ENCODE results near the gene PANX3.

Gene PANX3

GRCh38 chr11:124611064-124611463, at the start of gene PANX3:
TSS of gene PANX3 (plus strand) at chr11:124611428. CDS start at chr11:124611557, 129 bp downstream.
- no peak for ATAC-seq
- peaks cover 9% of the 10 kb centered on the region for H3K27me3 Mint-ChIP-seq
- H3K27ac Mint-ChIP-seq, result no peak within 1 kb of the TSS

GRCh38 chr11:124569697-124570096, 41.5 kb upstream of the PANX3 start, which contains the start of gene OR8A1:
TSS of gene OR8A1 (plus strand) at chr11:124569997. CDS start at chr11:124570120, 123 bp downstream.
- no peak for ATAC-seq
- no peak within 1 kb of the TSS for H3K27ac Mint-ChIP-seq
- H3K36me3 Mint-ChIP-seq, result no peaks in the 10 kb centered on the region
- peaks cover 34% of the 10 kb centered on the region for H3K27me3 Mint-ChIP-seq
- H3K4me3 Mint-ChIP-seq, result no peak within 1 kb of the TSS
- H3K9me3 Mint-ChIP-seq, result no peaks in the 10 kb centered on the region
- H3K4me1 Mint-ChIP-seq, result peaks cover 11% of the 10 kb centered on the region

More at GRCh38 chr11:124611064-124611463, at the start of gene PANX3:
- Mint-ChIP-seq H3K36me3 (no peaks in the 10 kb centered on the region), H3K9me3 (no peaks in the 10 kb centered on the region), H3K4me1 (peaks cover 4% of the 10 kb centered on the region), H3K4me3 (no peak within 1 kb of the TSS)

DNA sequence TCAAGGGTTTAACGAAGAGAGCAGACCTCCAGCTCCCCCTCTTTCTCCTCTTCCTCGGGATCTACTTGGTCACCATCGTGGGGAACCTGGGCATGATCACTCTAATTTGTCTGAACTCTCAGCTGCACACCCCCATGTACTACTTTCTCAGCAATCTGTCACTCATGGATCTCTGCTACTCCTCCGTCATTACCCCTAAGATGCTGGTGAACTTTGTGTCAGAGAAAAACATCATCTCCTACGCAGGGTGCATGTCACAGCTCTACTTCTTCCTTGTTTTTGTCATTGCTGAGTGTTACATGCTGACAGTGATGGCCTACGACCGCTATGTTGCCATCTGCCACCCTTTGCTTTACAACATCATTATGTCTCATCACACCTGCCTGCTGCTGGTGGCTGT, 41.1 kb upstream of the PANX3 start:
- ATAC-seq, result no peak
- Mint-ChIP-seq H3K9me3 (no peaks in the 10 kb centered on the region), H3K27ac (no peak overlapping the region), H3K27me3 (peaks cover 29% of the 10 kb centered on the region), H3K4me1 (peaks cover 11% of the 10 kb centered on the region), H3K4me3 (no peak overlapping the region), H3K36me3 (no peaks in the 10 kb centered on the region)

- H3K27me3 Mint-ChIP-seq, result no peaks in the 10 kb centered on the region
- no peak overlapping the region for H3K27ac Mint-ChIP-seq
- H3K4me3 Mint-ChIP-seq, result no peak overlapping the region
- no peak for ATAC-seq
- no peaks in the 10 kb centered on the region for H3K36me3 Mint-ChIP-seq
- H3K4me1 Mint-ChIP-seq, result no peaks in the 10 kb centered on the region
- no peaks in the 10 kb centered on the region for H3K9me3 Mint-ChIP-seq
Measured at GRCh38 chr11:124577716-124578427, 33.4 kb upstream of the PANX3 start.

- no peak overlapping the region for H3K4me3 Mint-ChIP-seq
- H3K27me3 Mint-ChIP-seq, result no peaks in the 10 kb centered on the region
- no peaks in the 10 kb centered on the region for H3K4me1 Mint-ChIP-seq
- H3K9me3 Mint-ChIP-seq, result no peaks in the 10 kb centered on the region
- no peaks in the 10 kb centered on the region for H3K36me3 Mint-ChIP-seq
- no peak overlapping the region for H3K27ac Mint-ChIP-seq
- ATAC-seq, result no peak
Measured at GRCh38 chr11:124578761-124579160, 32.5 kb upstream of the PANX3 start.

DNA sequence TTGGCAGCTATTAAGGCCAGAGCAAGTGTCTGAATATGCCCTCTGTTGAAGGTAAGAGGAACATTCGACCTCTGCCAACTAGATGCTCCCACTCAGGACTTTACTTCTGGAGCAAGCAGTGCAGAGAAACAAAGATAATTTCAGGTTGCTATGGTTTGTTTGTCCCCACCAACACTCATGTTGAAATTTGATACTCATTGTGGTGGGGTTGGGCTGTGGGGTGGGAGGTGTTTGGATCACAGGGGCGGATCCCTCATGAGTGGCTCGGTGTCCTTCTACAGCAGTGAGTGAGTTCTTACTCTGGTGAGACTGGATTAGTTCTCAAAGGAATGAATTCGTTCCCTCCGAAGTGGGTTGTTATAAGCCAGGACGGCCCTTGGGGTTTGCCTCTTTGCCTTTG, 29.4 kb upstream of the PANX3 start:
- Mint-ChIP-seq H3K27me3 (peaks cover 9% of the 10 kb centered on the region), H3K4me1 (no peaks in the 10 kb centered on the region), H3K27ac (no peak overlapping the region), H3K36me3 (no peaks in the 10 kb centered on the region), H3K4me3 (no peak overlapping the region), H3K9me3 (no peaks in the 10 kb centered on the region)
- no peak for ATAC-seq

DNA sequence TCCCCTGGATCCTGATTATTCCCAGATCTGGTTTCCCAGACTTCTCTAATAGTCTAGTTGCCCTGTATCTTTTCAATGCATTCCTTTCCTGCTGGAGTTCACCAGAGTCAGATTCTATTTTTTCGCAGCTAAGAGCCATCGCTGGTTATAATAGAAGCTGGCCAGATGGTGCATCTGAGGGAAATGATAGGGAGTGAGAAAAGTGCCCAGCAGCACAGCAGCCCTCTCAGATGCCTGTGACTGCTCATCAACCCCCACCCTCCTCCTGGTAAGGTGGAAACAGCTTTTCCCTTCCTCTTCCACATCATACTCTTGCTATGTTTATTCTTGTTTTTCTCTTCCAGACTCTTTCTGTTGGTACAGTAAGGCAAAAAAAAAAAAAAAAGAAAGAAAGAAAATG, 28.7 kb upstream of the PANX3 start:
- no peaks in the 10 kb centered on the region for H3K36me3 Mint-ChIP-seq
- no peak for ATAC-seq
- no peaks in the 10 kb centered on the region for H3K4me1 Mint-ChIP-seq
- peaks cover 17% of the 10 kb centered on the region for H3K27me3 Mint-ChIP-seq
- H3K27ac Mint-ChIP-seq, result no peak overlapping the region
- H3K9me3 Mint-ChIP-seq, result no peaks in the 10 kb centered on the region
- H3K4me3 Mint-ChIP-seq, result no peak overlapping the region

DNA sequence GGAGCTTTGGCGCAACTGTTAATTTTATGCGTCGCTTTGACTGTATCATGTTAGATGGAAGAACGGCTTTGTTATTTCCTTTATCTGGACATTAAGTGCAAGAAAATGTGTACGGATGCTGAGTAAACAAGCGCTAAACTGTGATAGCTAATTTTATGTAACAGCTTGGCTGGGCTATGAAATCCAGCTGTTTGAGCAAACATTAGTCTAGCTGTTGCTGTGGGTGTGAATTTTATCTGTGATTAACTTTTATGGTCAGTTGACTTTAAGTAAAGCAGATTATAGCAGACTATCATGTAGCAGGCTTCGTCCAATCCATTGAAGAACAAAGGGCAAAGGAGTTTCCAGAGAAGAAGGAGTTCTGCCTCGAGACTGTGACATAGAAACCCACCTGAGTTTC, 27.4 kb upstream of the PANX3 start:
- Mint-ChIP-seq H3K27me3 (peaks cover 23% of the 10 kb centered on the region), H3K4me3 (no peak overlapping the region), H3K9me3 (no peaks in the 10 kb centered on the region), H3K27ac (no peak overlapping the region), H3K4me1 (no peaks in the 10 kb centered on the region), H3K36me3 (no peaks in the 10 kb centered on the region)
- ATAC-seq, result no peak

DNA sequence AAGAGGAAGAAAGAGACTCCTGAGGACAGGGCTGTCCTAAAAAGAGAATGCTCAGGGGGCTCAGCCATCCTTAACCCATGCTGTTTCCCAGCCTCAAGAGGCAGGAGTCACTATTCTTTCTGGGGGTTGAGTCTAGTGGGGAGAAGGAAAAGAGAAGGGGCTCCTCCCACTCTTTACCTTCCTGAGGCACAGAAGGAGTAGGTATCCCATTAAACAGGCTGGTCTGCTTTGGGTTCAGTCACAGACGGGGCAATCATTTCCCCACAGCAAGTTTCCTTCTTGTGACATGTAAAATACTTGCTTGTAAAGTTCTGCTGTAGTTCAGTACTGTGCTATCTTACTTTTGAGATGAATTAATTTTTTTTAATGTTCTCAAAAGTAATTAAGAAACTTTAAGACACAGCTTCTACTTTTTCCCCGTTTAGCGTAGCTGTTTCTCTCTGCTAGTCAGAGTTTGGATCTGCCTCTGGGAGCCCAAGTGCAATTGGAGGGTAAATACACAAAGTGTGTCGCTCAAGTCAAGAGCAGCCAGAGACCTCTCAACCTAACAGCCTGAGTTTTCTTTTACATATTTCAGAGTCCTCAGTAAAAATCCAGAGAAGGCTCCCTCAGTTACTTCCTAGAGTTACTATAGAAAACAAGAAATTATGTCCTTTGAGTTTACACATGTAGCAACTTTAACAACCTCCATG, 26.4 kb upstream of the PANX3 start:
- no peaks in the 10 kb centered on the region for H3K4me1 Mint-ChIP-seq
- no peak overlapping the region for H3K4me3 Mint-ChIP-seq
- no peak overlapping the region for H3K27ac Mint-ChIP-seq
- peaks cover 23% of the 10 kb centered on the region for H3K27me3 Mint-ChIP-seq
- ATAC-seq, result peak; percentile 16
- no peaks in the 10 kb centered on the region for H3K9me3 Mint-ChIP-seq
- H3K36me3 Mint-ChIP-seq, result no peaks in the 10 kb centered on the region

DNA sequence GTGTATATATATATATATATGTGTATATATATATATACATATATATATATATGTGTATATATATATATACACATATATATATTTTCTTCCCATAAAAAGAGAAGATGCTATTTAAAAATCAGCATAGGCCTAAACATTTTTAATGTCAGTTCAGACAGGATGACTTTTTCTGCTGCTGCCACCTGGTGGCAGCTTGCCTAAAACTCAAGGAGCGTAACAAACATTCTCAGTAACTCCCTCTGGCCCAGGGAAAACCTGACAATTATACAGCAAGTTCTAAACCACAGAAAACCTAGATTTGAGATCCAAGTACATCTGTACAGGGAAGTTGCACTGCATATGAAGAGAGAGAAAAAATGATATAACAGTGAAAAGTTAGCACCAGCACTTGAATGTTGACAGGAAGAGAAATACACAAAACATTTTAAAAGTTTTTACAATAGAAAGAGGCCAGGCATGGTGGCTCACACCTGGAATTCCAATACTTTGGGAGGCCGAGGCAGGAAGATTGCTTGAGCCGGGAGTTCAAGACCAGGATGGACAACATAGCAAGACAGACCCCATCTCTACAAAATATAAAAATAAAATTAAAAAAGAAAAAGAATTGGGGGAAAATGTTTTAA, 24.9 kb upstream of the PANX3 start:
- Mint-ChIP-seq H3K27me3 (peaks cover 23% of the 10 kb centered on the region), H3K36me3 (no peaks in the 10 kb centered on the region), H3K4me3 (no peak overlapping the region), H3K27ac (no peak overlapping the region), H3K4me1 (no peaks in the 10 kb centered on the region), H3K9me3 (no peaks in the 10 kb centered on the region)
- ATAC-seq, result no peak

- H3K27ac Mint-ChIP-seq, result no peak overlapping the region
- no peak overlapping the region for H3K4me3 Mint-ChIP-seq
- H3K4me1 Mint-ChIP-seq, result no peaks in the 10 kb centered on the region
- no peaks in the 10 kb centered on the region for H3K36me3 Mint-ChIP-seq
- no peaks in the 10 kb centered on the region for H3K9me3 Mint-ChIP-seq
- no peak for ATAC-seq
- peaks cover 26% of the 10 kb centered on the region for H3K27me3 Mint-ChIP-seq
Measured at GRCh38 chr11:124591430-124591829, 19.8 kb upstream of the PANX3 start.

DNA sequence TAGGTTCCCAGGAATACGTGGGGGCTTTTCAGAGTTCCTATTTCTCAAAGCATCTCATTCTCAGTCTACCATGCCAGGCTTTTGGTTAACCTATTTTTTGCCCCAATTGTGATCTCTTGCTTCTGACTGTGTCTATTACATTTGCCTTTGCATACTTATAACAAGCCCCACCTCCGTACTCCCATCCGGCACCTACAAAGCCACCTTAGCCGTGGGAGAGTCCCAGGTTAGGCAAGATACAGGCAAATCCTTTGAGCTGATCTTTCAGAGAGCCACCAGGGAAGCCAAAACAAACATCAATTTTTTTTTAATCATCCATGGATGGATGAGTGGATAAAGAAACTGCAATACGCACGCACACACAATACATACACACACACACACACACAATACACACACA, 18.6 kb upstream of the PANX3 start:
- no peak for ATAC-seq
- no peaks in the 10 kb centered on the region for H3K4me1 Mint-ChIP-seq
- H3K36me3 Mint-ChIP-seq, result no peaks in the 10 kb centered on the region
- H3K9me3 Mint-ChIP-seq, result no peaks in the 10 kb centered on the region
- no peak overlapping the region for H3K27ac Mint-ChIP-seq
- H3K27me3 Mint-ChIP-seq, result peaks cover 22% of the 10 kb centered on the region
- H3K4me3 Mint-ChIP-seq, result no peak overlapping the region

DNA sequence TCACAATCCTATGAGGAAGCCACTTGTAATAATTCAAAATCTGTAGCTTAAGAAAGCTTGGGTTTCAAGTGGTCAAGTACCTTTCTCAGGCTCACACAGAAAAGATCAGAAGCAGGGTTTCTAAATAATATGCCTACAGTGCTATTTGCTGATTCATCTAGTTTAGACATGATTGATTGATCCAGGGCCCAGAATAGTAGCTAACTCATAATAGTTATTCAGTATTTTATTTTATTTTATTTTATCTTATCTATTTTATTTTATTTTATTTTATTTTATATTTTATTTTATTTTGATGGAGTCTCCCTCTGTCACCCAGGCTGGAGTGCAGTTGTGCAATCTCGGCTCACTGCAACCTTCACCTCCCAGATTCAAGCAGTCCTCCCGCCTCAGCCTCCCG, 15.9 kb upstream of the PANX3 start:
- Mint-ChIP-seq H3K27ac (no peak overlapping the region), H3K4me1 (no peaks in the 10 kb centered on the region), H3K36me3 (no peaks in the 10 kb centered on the region), H3K9me3 (no peaks in the 10 kb centered on the region), H3K4me3 (no peak overlapping the region), H3K27me3 (peaks cover 24% of the 10 kb centered on the region)
- ATAC-seq, result no peak

- Mint-ChIP-seq H3K36me3 (no peaks in the 10 kb centered on the region), H3K4me3 (no peak overlapping the region), H3K27ac (no peak overlapping the region), H3K9me3 (no peaks in the 10 kb centered on the region), H3K27me3 (peaks cover 47% of the 10 kb centered on the region), H3K4me1 (no peaks in the 10 kb centered on the region)
- no peak for ATAC-seq
Measured at GRCh38 chr11:124597626-124598025, 13.6 kb upstream of the PANX3 start.

DNA sequence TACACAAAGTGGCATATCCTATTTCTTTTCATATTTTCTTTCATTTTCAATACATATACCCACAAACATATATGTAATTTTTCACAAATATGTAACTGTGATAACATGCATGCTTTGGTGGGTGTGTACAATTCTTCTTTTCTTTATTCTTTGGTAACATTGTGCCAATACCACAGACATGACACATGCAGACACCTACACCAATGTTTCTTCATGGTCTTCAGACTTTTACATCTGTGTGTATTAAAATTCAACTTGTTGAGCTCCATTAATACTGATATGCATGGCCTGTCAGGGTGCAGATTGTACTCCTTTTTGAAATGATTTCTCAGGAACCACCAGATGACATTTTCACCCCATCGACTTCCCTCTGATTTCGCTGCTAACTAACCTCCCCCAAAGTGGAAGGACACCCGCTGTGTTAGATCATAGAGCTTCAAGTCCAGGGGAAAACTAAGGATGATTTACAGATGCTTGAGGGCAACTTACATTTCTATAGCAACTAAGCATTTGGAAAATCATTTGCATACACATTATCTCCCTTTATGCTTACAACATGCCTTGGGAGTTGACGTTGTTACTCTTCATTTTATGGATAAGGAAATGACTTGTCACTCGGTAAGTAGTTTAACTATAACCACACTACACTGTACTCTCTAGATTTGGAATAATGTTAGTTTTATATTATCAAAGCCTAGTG, 10.5 kb upstream of the PANX3 start:
- Mint-ChIP-seq H3K27me3 (peaks cover 46% of the 10 kb centered on the region), H3K36me3 (no peaks in the 10 kb centered on the region), H3K4me3 (no peak overlapping the region), H3K9me3 (no peaks in the 10 kb centered on the region), H3K27ac (no peak overlapping the region), H3K4me1 (no peaks in the 10 kb centered on the region)
- no peak for ATAC-seq

Measured in stimulated activated memory B cell treated with anti-CD40 and anti-IgM and Interleukin-4, amounts not matched to agents 10 μg/mL and 1 μg/mL and 100 μg/mL, for 72 hours (primary cell).